Gastrocnemius medialis (tissue), 4 donors: ENCODE data around the gene KMO.

Source experiments
- POLR2A ChIP-seq, 2 donors: fragments of 450-650 bp; IDR thresholded peaks; one replicate each; pipeline ENCODE4 v1.6.1; 2017; ENCODE audit warnings: antibody characterized with exemption in 2 of 2, mild to moderate bottlenecking in 2 of 2, moderate library complexity in 2 of 2
- TF ChIP-seq, protein P1 (sequence below), 5 experiments: fragments of 450-650 bp in 3 of 5; fragments of 200-600 bp in 2 of 5; sonication (generic) in 2 of 5; IDR thresholded peaks in 4 of 5; conservative IDR thresholded peaks in 1 of 5; 1 replicate in 4 of 5; 2 replicates in 1 of 5; pipeline ENCODE4 v1.5.1; 2016 to 2019; ENCODE audit warnings: antibody characterized with exemption in 5 of 5, mild to moderate bottlenecking in 3 of 5, moderate library complexity in 3 of 5

DNA sequence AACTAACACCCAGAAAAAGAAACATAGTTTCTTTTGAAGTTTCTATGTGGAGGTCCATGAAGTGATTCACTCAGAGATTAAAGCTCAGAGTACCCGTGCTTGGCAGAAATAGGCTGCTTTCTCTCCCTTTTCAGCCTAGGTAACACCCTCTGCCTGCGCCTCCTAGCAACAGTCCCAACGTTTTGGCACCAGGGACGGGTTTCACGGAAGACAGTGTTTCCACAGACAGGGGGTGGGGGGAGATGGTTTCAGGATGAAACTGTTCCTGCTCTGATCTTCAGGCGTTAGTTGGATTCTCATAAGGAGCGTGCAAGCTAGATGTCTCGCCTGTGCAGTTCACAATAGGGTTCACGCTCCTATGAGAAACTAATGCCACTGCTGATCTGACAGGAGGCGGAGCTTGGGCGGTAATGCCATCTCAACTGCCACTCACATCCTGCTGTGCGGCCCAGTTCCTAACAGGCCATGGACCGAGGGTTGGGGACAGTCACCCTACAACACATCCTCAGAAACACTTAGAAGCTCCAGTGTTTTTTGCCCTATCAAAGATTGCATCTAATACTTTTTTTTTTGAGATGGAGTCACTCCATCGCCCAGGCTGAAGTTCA, 54.8 kb downstream of the KMO start:
- TF ChIP-seq, protein P1, sequence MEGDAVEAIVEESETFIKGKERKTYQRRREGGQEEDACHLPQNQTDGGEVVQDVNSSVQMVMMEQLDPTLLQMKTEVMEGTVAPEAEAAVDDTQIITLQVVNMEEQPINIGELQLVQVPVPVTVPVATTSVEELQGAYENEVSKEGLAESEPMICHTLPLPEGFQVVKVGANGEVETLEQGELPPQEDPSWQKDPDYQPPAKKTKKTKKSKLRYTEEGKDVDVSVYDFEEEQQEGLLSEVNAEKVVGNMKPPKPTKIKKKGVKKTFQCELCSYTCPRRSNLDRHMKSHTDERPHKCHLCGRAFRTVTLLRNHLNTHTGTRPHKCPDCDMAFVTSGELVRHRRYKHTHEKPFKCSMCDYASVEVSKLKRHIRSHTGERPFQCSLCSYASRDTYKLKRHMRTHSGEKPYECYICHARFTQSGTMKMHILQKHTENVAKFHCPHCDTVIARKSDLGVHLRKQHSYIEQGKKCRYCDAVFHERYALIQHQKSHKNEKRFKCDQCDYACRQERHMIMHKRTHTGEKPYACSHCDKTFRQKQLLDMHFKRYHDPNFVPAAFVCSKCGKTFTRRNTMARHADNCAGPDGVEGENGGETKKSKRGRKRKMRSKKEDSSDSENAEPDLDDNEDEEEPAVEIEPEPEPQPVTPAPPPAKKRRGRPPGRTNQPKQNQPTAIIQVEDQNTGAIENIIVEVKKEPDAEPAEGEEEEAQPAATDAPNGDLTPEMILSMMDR (IDR thresholded peaks at IDR 0.05 in 4 of 5, conservative IDR thresholded peaks at IDR 0.05 in 1 of 5), result no peak
- no peak for TF ChIP-seq POLR2A (IDR thresholded peaks at IDR 0.05)
